ENCODE results near the gene OR4B1.

Gene OR4B1

DNA sequence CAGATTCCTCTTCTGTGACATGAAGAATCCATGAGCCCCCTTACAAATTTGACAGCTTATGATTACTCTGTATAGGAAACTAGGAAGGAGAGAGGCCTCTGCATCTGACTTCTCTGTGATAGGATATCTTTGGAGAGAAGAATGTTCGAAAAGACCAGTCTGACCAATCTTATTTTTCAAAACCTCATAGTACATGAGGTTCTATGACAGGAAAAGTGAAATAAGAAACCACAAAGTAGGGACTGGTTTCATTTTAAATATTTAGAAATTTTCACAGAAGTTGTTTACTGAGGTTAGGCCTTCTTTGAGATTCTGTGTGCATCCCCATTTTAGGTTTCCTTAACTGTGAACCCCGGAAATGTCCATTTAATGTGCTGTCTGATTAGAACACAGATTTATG is 45.0 kb downstream of the OR4B1 start:
- no peak for DNase-seq (ENCODE audit: low spot score)

GRCh38 chr11:48263423-48263911 is 46.9 kb downstream of the OR4B1 start, which contains the start of gene OR4X1:
Gene OR4X1, plus strand, starts transcription at chr11:48263861. Its CDS starts 0 bp downstream, at chr11:48263861.
- no peak for DNase-seq (ENCODE audit: low spot score)
